Activated naive CD4-positive, alpha-beta T cell treated with anti-CD3 and anti-CD28 coated beads, Interleukin-2, amount 50 U/mL, for 24 hours (primary cell): Measurements from ENCODE around the gene ARHGAP22.

Experiments
- H3K27ac Mint-ChIP-seq: one replicate; pipeline ENCODE4 v1.8.0; 2021; ENCODE audit warnings: mild to moderate bottlenecking, mixed read lengths
- H3K27me3 Mint-ChIP-seq: one replicate; pipeline ENCODE4 v1.8.0; 2021; ENCODE audit warnings: mixed read lengths
- H3K36me3 Mint-ChIP-seq: one replicate; pipeline ENCODE4 v1.8.0; 2021; ENCODE audit warnings: mixed read lengths
- H3K4me1 Mint-ChIP-seq: one replicate; pipeline ENCODE4 v1.8.0; 2021; ENCODE audit warnings: mixed read lengths
- H3K4me3 Mint-ChIP-seq: one replicate; pipeline ENCODE4 v1.8.0; 2021; ENCODE audit warnings: mild to moderate bottlenecking, mixed read lengths
- H3K9me3 Mint-ChIP-seq: one replicate; pipeline ENCODE4 v1.8.0; 2021; ENCODE audit warnings: mixed read lengths

ARHGAP22 gene

GRCh38 chr10:48491392-48492139 lies 113.3 kb downstream of the ARHGAP22 start:
- H3K4me1 Mint-ChIP-seq: peaks cover 14% of the 10 kb centered on the region
- no peak overlapping the region for H3K27ac Mint-ChIP-seq
- H3K36me3 Mint-ChIP-seq: no peaks in the 10 kb centered on the region
- peaks cover 14% of the 10 kb centered on the region for H3K27me3 Mint-ChIP-seq
- H3K4me3 Mint-ChIP-seq: no peak overlapping the region
- H3K9me3 Mint-ChIP-seq: no peaks in the 10 kb centered on the region

DNA sequence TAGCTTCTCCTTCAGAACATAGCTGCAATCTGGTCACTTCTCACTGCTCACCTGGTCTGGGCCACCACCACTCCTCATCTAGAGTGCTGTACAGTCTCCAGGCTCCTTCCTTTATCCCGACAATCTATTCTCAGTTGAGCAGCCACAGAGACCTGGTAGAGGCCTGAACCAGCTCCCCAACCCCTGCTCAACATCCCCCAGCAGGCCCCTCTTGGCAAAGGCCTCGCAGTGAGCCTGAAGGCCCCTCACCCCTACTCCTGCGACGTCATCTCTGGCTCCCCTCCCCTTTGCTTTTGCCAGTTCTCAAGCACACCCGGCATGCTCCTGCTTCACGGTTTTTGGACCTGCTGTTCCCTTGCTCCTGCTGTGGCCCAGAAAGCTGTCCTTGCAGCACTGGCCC lies 113.9 kb downstream of the ARHGAP22 start:
- Mint-ChIP-seq H3K4me3 (no peak overlapping the region), H3K27me3 (peaks cover 14% of the 10 kb centered on the region), H3K27ac (no peak overlapping the region), H3K4me1 (peaks cover 14% of the 10 kb centered on the region), H3K36me3 (no peaks in the 10 kb centered on the region), H3K9me3 (no peaks in the 10 kb centered on the region)

GRCh38 chr10:48490571-48490940 lies 114.3 kb downstream of the ARHGAP22 start:
- H3K9me3 Mint-ChIP-seq: no peaks in the 10 kb centered on the region
- H3K36me3 Mint-ChIP-seq: no peaks in the 10 kb centered on the region
- no peak overlapping the region for H3K27ac Mint-ChIP-seq
- H3K27me3 Mint-ChIP-seq: peaks cover 14% of the 10 kb centered on the region
- peaks cover 14% of the 10 kb centered on the region for H3K4me1 Mint-ChIP-seq
- no peak overlapping the region for H3K4me3 Mint-ChIP-seq

DNA sequence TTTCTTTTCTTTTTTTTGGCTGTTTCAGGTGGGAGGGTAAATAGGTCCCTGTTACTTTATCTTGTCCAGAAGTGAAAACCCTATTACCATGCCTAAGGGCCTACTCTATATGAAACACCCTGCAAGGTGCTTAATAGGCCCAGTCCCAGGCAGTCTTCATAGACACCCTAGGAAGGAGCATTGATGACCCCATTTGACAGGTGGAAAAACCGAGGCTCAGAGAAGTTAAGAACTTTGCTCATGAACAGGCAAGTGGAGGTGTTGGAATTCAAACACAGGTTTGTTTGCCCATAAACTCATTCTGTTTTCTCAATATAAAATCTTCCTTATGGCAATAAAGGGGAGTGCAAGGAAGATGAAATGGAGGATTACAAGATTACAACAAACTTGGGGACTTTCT lies 115.8 kb downstream of the ARHGAP22 start:
- Mint-ChIP-seq H3K27ac (no peak overlapping the region), H3K27me3 (peaks cover 9% of the 10 kb centered on the region), H3K4me3 (no peak overlapping the region), H3K36me3 (no peaks in the 10 kb centered on the region), H3K4me1 (peaks cover 5% of the 10 kb centered on the region), H3K9me3 (no peaks in the 10 kb centered on the region)

DNA sequence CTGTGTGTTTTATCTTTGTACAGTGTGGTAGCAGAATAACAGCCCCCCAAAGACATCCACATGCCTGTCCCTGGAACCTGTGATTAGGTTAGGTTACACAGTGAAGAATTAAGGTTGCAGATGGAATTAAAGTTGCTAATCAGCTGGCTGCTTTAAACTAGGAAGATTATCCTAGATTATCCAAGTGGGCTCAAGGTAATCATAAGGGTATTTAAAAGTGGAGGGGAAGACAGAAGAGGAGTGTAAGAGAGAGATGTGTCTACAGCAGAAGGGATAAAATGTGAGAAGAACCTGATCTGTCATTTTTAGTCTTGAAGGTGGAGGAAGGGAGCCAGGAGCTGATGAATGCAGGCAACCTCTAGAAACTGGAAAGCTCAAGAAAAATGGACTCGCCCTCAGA lies 117.6 kb downstream of the ARHGAP22 start:
- Mint-ChIP-seq H3K9me3 (no peaks in the 10 kb centered on the region), H3K27me3 (peaks cover 9% of the 10 kb centered on the region), H3K36me3 (no peaks in the 10 kb centered on the region), H3K4me1 (no peaks in the 10 kb centered on the region), H3K27ac (no peak overlapping the region), H3K4me3 (no peak overlapping the region)

DNA sequence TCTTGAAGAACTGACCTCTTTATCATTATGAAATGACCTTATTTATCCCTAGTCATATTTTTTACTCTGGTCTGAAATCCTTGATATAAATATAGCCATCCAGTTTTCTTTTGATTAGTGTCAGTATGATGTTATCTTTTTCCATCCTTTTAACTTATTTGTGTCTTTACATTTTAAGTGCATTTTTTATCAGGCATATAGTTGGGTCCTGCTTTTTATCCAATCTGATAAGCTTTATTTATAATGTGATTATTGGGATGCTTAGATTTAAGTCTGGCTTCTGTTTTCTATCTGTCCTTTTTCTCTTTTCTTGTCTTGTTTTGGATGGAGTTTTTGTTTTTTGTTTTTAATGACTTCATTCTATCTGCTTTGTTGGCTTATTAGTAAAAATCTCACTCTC lies 119.2 kb downstream of the ARHGAP22 start:
- H3K36me3 Mint-ChIP-seq: no peaks in the 10 kb centered on the region
- H3K27ac Mint-ChIP-seq: no peak overlapping the region
- no peak overlapping the region for H3K4me3 Mint-ChIP-seq
- H3K4me1 Mint-ChIP-seq: no peaks in the 10 kb centered on the region
- peaks cover 8% of the 10 kb centered on the region for H3K27me3 Mint-ChIP-seq
- H3K9me3 Mint-ChIP-seq: no peaks in the 10 kb centered on the region

GRCh38 chr10:48484911-48485310 lies 120.0 kb downstream of the ARHGAP22 start:
- H3K4me1 Mint-ChIP-seq: no peaks in the 10 kb centered on the region
- H3K27me3 Mint-ChIP-seq: peaks cover 5% of the 10 kb centered on the region
- no peaks in the 10 kb centered on the region for H3K36me3 Mint-ChIP-seq
- no peaks in the 10 kb centered on the region for H3K9me3 Mint-ChIP-seq
- H3K4me3 Mint-ChIP-seq: no peak overlapping the region
- H3K27ac Mint-ChIP-seq: no peak overlapping the region

DNA sequence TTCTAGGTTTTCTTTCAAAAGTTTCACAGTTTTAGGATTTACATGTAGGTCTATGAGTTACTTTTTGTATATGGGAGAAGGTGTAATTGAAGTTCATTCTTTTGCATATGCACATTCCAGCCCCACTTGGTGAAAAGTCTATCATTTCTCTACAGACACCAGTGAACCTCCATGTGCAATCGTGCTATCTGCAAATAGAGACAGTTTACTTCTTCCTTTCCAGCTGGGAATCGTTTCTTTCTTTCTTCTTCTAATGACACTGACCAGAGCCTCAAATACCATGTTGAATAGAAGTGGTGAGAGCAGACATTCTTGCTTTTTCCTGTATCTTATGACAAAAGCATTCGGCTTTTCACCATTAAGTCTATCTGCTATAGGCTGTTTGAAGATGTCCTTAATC lies 122.7 kb downstream of the ARHGAP22 start:
- no peak overlapping the region for H3K4me3 Mint-ChIP-seq
- no peaks in the 10 kb centered on the region for H3K9me3 Mint-ChIP-seq
- H3K36me3 Mint-ChIP-seq: no peaks in the 10 kb centered on the region
- H3K4me1 Mint-ChIP-seq: no peaks in the 10 kb centered on the region
- H3K27me3 Mint-ChIP-seq: peaks cover 3% of the 10 kb centered on the region
- no peak overlapping the region for H3K27ac Mint-ChIP-seq

GRCh38 chr10:48481385-48481784 lies 123.5 kb downstream of the ARHGAP22 start:
- H3K36me3 Mint-ChIP-seq: no peaks in the 10 kb centered on the region
- H3K9me3 Mint-ChIP-seq: no peaks in the 10 kb centered on the region
- no peak overlapping the region for H3K4me3 Mint-ChIP-seq
- H3K27ac Mint-ChIP-seq: no peak overlapping the region
- no peaks in the 10 kb centered on the region for H3K4me1 Mint-ChIP-seq
- H3K27me3 Mint-ChIP-seq: peaks cover 3% of the 10 kb centered on the region

DNA sequence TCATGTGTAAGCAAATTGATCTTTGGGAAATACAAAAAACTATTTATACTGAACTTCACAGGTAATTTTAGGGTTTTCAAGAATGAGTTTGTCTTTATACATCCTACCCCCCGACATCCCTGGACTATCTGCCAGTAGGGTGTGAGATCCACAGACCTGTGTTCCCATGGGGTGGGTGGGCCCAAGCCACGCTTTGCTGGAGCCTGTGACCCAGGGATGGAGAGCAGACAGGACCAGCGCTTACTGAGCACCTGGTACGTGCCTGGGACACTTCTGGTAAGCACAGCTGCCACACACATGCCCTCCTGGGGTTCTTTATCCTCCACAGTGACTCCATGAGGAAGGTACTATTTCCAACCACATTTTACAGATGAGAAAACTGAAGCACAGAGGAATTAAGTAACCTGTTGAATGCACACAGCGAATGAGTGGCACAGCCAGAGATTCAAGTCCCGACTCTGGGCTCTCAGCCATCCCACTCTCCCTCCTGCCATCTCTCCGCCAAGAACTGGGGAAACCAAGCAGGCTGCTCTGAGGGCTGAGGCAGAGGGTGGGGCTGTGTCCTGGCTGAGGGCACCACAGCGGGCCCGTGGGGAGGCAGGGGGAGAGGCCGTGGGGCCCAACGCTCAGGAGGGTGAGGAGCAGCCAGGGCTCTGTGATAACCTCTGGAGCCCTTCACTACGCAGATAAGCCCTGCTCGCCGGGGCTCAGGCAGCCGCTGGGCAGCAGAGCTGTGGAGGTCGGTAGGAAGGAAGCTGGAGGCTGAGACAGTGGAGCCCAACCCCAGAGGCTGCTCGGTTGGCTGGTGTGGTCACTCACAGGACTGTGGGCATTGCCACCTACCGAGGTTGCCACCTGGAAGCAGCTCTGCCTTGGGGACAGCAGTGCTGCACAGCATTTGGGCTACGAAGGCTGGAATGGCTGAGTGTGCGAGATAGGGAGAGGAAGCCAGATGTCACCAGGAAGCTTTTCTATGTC lies 124.2 kb downstream of the ARHGAP22 start:
- Mint-ChIP-seq H3K4me3 (no peak overlapping the region), H3K9me3 (no peaks in the 10 kb centered on the region), H3K36me3 (no peaks in the 10 kb centered on the region), H3K27ac (no peak overlapping the region), H3K27me3 (peaks cover 3% of the 10 kb centered on the region), H3K4me1 (no peaks in the 10 kb centered on the region)

GRCh38 chr10:48478980-48479811 lies 125.7 kb downstream of the ARHGAP22 start:
- Mint-ChIP-seq H3K4me1 (no peaks in the 10 kb centered on the region), H3K27me3 (peaks cover 3% of the 10 kb centered on the region), H3K9me3 (no peaks in the 10 kb centered on the region), H3K4me3 (no peak overlapping the region), H3K27ac (peak overlapping the region; percentile 43), H3K36me3 (no peaks in the 10 kb centered on the region)

- H3K4me3 Mint-ChIP-seq: no peak overlapping the region
- no peaks in the 10 kb centered on the region for H3K4me1 Mint-ChIP-seq
- no peak overlapping the region for H3K27ac Mint-ChIP-seq
- H3K36me3 Mint-ChIP-seq: no peaks in the 10 kb centered on the region
- H3K9me3 Mint-ChIP-seq: no peaks in the 10 kb centered on the region
- peaks cover 3% of the 10 kb centered on the region for H3K27me3 Mint-ChIP-seq
These were observed 126.4 kb downstream of the ARHGAP22 start for GRCh38 chr10:48478469-48478868.

GRCh38 chr10:48477616-48478015 lies 127.3 kb downstream of the ARHGAP22 start:
- Mint-ChIP-seq H3K4me3 (no peak overlapping the region), H3K36me3 (no peaks in the 10 kb centered on the region), H3K9me3 (no peaks in the 10 kb centered on the region), H3K4me1 (no peaks in the 10 kb centered on the region), H3K27me3 (peaks cover 3% of the 10 kb centered on the region), H3K27ac (no peak overlapping the region)

DNA sequence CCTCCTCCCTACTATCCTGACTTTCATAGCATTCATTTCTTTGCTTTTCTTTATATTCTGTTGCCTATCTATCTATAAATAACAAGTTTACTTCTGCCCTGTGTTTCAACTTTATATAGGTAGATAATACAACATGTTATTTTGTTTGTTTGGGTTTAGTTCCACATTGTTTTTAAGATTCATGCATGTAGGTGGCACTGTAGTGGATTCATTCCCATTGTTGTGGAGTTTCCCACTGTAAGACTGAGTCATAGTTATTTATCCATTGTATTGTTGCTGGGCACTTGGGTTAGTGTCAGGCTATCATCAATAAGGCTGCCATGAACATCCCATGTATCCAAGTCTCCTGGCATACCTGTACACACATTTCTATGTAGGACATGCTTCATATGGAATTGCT lies 127.7 kb downstream of the ARHGAP22 start:
- H3K27ac Mint-ChIP-seq: no peak overlapping the region
- no peaks in the 10 kb centered on the region for H3K9me3 Mint-ChIP-seq
- no peaks in the 10 kb centered on the region for H3K4me1 Mint-ChIP-seq
- no peaks in the 10 kb centered on the region for H3K36me3 Mint-ChIP-seq
- H3K4me3 Mint-ChIP-seq: no peak overlapping the region
- peaks cover 3% of the 10 kb centered on the region for H3K27me3 Mint-ChIP-seq

GRCh38 chr10:48476279-48476982 lies 128.4 kb downstream of the ARHGAP22 start:
- Mint-ChIP-seq H3K36me3 (no peaks in the 10 kb centered on the region), H3K4me3 (no peak overlapping the region), H3K4me1 (no peaks in the 10 kb centered on the region), H3K9me3 (no peaks in the 10 kb centered on the region), H3K27ac (no peak overlapping the region), H3K27me3 (peaks cover 3% of the 10 kb centered on the region)
